ENCODE measurements around the gene ROBO2. TPM values are rescaled to one million over a fixed set of nuclear protein-coding genes. Genes with fewer than 3 reads are reported as not detected.

ROBO2 gene
- total RNA-seq, 1 experiment from 2014 or later = 0.16 TPM

DNA sequence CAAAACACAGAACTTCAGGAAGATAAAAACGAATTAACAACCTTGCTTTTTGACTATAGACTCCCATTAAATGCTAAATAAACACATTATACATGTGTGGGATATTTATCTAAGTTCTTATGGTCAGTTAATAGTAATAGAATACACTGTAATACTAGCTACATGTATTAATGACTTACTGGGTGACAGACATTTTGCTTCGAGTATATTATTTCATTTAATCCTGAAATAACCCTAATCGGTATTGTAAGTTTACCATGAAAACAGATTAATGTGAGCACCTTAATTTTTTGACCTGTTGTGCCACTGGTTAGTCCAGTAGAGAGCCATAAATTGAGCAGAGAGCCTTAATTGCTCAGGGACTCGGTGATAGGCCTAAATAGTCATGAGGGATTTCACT is 151.1 kb downstream of the ROBO2 start:
- H3K36me3 ChIP-seq (ENCODE audit: control insufficient read depth, insufficient read depth, low read length) = no peaks in the 10 kb centered on the region
- no peaks in the 10 kb centered on the region for H3K27me3 ChIP-seq (replicated peaks; ENCODE audit: control insufficient read depth, insufficient read depth, low read length)
- no peak for DNase-seq
- Mint-ChIP-seq H3K27me3 (ENCODE audit: insufficient read depth, unreplicated experiment) (peaks cover 4% of the 10 kb centered on the region), H3K36me3 (ENCODE audit: insufficient read depth, unreplicated experiment) (no peaks in the 10 kb centered on the region), H3K27ac (ENCODE audit: unreplicated experiment) (no peak overlapping the region), H3K4me1 (ENCODE audit: low read depth, unreplicated experiment) (no peaks in the 10 kb centered on the region), H3K9me3 (ENCODE audit: unreplicated experiment) (no peaks in the 10 kb centered on the region), H3K4me3 (ENCODE audit: unreplicated experiment) (no peak overlapping the region)
- intact Hi-C loops (cut with micrococcal nuclease; ENCODE audit: unreplicated experiment) = no loop called here
- H3K9me3 ChIP-seq = no peaks in the 10 kb centered on the region
- no peaks in the 10 kb centered on the region for H3K4me1 ChIP-seq
- ChIA-PET POLR2A (no interaction called here), CTCF (no interaction called here)
- H3K4me3 ChIP-seq (ENCODE audit: low read depth, low read length) = no peak overlapping the region
- BruUV-seq (replicated peaks) = no TSS peak
- TF ChIP-seq, protein P1, sequence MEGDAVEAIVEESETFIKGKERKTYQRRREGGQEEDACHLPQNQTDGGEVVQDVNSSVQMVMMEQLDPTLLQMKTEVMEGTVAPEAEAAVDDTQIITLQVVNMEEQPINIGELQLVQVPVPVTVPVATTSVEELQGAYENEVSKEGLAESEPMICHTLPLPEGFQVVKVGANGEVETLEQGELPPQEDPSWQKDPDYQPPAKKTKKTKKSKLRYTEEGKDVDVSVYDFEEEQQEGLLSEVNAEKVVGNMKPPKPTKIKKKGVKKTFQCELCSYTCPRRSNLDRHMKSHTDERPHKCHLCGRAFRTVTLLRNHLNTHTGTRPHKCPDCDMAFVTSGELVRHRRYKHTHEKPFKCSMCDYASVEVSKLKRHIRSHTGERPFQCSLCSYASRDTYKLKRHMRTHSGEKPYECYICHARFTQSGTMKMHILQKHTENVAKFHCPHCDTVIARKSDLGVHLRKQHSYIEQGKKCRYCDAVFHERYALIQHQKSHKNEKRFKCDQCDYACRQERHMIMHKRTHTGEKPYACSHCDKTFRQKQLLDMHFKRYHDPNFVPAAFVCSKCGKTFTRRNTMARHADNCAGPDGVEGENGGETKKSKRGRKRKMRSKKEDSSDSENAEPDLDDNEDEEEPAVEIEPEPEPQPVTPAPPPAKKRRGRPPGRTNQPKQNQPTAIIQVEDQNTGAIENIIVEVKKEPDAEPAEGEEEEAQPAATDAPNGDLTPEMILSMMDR (IDR thresholded peaks at IDR 0.05; ENCODE audit: insufficient read depth in 1 of 2, low read depth in 1 of 2, low read length in 1 of 2, severe bottlenecking in 1 of 2, unreplicated experiment in 1 of 2) = no peak

DNA sequence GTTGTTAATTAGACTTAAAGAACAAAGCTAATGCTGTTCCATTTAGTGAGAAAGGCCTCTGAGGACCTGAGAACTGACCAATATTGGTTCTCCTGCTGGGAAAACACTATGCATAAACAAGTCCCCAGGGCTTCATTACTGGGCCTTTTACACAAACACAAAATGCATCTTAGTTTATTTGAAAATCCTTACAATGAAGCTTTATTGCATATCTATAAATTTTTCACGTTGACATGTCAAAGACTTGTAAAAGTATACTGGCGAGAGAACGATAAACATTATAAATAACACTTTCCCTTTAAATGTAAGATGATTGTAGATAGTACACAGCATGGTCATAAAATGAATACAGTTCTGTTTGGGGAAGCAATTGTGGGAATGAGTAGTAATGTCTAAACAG is 151.7 kb downstream of the ROBO2 start:
- no peak overlapping the region for H3K27ac Mint-ChIP-seq (ENCODE audit: unreplicated experiment)
- no peaks in the 10 kb centered on the region for H3K27me3 ChIP-seq (replicated peaks; ENCODE audit: control insufficient read depth, insufficient read depth, low read length)
- no peaks in the 10 kb centered on the region for H3K9me3 ChIP-seq
- H3K4me1 ChIP-seq = no peaks in the 10 kb centered on the region
- H3K4me1 Mint-ChIP-seq (ENCODE audit: low read depth, unreplicated experiment) = no peaks in the 10 kb centered on the region
- no peaks in the 10 kb centered on the region for H3K9me3 Mint-ChIP-seq (ENCODE audit: unreplicated experiment)
- TF ChIP-seq, protein P1 (IDR thresholded peaks at IDR 0.05; ENCODE audit: insufficient read depth in 1 of 2, low read depth in 1 of 2, low read length in 1 of 2, severe bottlenecking in 1 of 2, unreplicated experiment in 1 of 2) = no peak
- H3K4me3 Mint-ChIP-seq (ENCODE audit: unreplicated experiment) = no peak overlapping the region
- BruUV-seq (replicated peaks) = no TSS peak
- H3K27me3 Mint-ChIP-seq (ENCODE audit: insufficient read depth, unreplicated experiment) = peaks cover 2% of the 10 kb centered on the region
- POLR2A ChIA-PET = no interaction called here
- CTCF ChIA-PET = no interaction called here
- H3K4me3 ChIP-seq (ENCODE audit: low read depth, low read length) = no peak overlapping the region
- H3K36me3 Mint-ChIP-seq (ENCODE audit: insufficient read depth, unreplicated experiment) = no peaks in the 10 kb centered on the region
- no peaks in the 10 kb centered on the region for H3K36me3 ChIP-seq (ENCODE audit: control insufficient read depth, insufficient read depth, low read length)
- intact Hi-C loops (cut with micrococcal nuclease; ENCODE audit: unreplicated experiment) = no loop called here
- DNase-seq = no peak

DNA sequence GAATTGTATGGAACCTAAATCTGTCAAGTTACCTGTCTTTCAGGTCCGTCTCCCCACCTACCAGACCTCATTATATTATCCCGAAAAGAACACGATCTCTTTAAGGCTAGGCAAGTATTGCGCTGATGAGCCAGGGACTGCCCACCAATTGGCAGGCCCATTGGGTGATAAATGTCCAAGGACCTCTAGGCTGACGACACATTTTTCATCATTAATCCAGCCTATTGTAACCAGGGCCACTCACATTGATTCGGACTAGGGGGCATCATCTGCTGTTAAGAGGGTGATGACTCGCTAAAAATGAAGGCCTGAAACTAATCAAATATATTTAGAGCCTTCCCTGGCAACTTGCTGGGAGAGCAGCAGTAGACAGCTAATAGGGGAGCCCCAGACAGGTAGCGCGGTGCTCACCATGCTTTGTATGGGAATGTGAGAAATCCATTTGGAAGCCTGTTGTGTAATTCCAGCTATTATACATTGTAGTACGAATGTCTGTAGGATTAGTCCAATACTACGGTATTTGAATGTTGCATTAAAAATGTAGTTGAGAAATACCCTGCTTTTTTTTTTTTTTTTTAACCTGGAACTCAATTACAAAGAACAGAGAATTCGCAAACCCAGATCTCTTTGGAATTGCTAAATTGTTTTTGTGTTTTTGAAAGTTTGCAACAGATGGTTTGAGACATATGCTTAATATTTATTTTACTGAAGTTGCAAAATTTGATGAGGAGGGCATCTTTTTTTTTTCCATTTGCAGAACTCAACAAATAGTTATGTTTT is 156.1 kb downstream of the ROBO2 start:
- no peaks in the 10 kb centered on the region for H3K4me1 ChIP-seq
- Mint-ChIP-seq H3K4me3 (ENCODE audit: unreplicated experiment) (no peak overlapping the region), H3K4me1 (ENCODE audit: low read depth, unreplicated experiment) (no peaks in the 10 kb centered on the region), H3K9me3 (ENCODE audit: unreplicated experiment) (no peaks in the 10 kb centered on the region), H3K27me3 (ENCODE audit: insufficient read depth, unreplicated experiment) (peaks cover 2% of the 10 kb centered on the region), H3K36me3 (ENCODE audit: insufficient read depth, unreplicated experiment) (no peaks in the 10 kb centered on the region), H3K27ac (ENCODE audit: unreplicated experiment) (no peak overlapping the region)
- no TSS peak for BruUV-seq (replicated peaks)
- DNase-seq = no peak
- no peak overlapping the region for H3K4me3 ChIP-seq (ENCODE audit: low read depth, low read length)
- TF ChIP-seq, protein P1 (IDR thresholded peaks at IDR 0.05; ENCODE audit: insufficient read depth in 1 of 2, low read depth in 1 of 2, low read length in 1 of 2, severe bottlenecking in 1 of 2, unreplicated experiment in 1 of 2) = no peak
- no peaks in the 10 kb centered on the region for H3K36me3 ChIP-seq (ENCODE audit: control insufficient read depth, insufficient read depth, low read length)
- no peaks in the 10 kb centered on the region for H3K9me3 ChIP-seq
- H3K27me3 ChIP-seq (replicated peaks; ENCODE audit: control insufficient read depth, insufficient read depth, low read length) = no peaks in the 10 kb centered on the region
- ChIA-PET POLR2A (no interaction called here), CTCF (no interaction called here)
- intact Hi-C loops (cut with micrococcal nuclease; ENCODE audit: unreplicated experiment) = no loop called here

Measured in Caco-2 (cell line).